ENCODE measurements around the gene CKAP5. TPM values are rescaled to one million over a fixed set of nuclear protein-coding genes. Genes with fewer than 3 reads are reported as not detected.

CKAP5 gene
- total RNA-seq, 1 donor from 2014 or later, result 101 TPM

- no peaks in the 10 kb centered on the region for H3K27me3 Mint-ChIP-seq (ENCODE audit: unreplicated experiment)
- TF ChIP-seq, protein P1, sequence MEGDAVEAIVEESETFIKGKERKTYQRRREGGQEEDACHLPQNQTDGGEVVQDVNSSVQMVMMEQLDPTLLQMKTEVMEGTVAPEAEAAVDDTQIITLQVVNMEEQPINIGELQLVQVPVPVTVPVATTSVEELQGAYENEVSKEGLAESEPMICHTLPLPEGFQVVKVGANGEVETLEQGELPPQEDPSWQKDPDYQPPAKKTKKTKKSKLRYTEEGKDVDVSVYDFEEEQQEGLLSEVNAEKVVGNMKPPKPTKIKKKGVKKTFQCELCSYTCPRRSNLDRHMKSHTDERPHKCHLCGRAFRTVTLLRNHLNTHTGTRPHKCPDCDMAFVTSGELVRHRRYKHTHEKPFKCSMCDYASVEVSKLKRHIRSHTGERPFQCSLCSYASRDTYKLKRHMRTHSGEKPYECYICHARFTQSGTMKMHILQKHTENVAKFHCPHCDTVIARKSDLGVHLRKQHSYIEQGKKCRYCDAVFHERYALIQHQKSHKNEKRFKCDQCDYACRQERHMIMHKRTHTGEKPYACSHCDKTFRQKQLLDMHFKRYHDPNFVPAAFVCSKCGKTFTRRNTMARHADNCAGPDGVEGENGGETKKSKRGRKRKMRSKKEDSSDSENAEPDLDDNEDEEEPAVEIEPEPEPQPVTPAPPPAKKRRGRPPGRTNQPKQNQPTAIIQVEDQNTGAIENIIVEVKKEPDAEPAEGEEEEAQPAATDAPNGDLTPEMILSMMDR (IDR thresholded peaks at IDR 0.05), result no peak
- no peak overlapping the region for H3K4me3 Mint-ChIP-seq (ENCODE audit: unreplicated experiment)
- H3K27ac Mint-ChIP-seq (ENCODE audit: unreplicated experiment), result no peak overlapping the region
- no peak for DNase-seq (ENCODE audit: extremely low spot score, unreplicated experiment)
- H3K4me1 Mint-ChIP-seq (ENCODE audit: unreplicated experiment), result peaks cover 4% of the 10 kb centered on the region
- no peaks in the 10 kb centered on the region for H3K9me3 Mint-ChIP-seq (ENCODE audit: unreplicated experiment)
- H3K36me3 Mint-ChIP-seq (ENCODE audit: unreplicated experiment), result peaks cover 54% of the 10 kb centered on the region
Measured at GRCh38 chr11:46745995-46746394, 100.1 kb downstream of the CKAP5 start.

DNA sequence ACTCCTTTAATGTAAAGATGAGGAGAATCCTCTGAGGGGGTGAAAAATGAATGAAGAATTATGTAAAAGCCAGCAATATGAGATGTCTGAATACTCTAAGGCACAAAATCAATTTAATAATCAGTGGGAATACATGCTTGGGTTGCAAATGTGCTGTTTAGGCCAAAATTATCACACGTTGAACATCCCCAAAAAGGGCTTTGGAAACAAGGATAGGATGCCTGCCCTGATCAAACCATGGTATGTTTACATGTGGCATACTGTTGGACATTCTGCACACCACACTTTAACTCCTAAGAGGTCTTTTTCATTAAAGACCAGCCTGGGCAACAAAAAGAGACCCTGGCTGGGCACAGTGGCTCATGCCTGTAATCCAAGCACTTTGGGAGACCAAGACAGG is 100.8 kb downstream of the CKAP5 start:
- Mint-ChIP-seq H3K4me3 (ENCODE audit: unreplicated experiment) (no peak overlapping the region), H3K36me3 (ENCODE audit: unreplicated experiment) (peaks cover 49% of the 10 kb centered on the region), H3K27ac (ENCODE audit: unreplicated experiment) (no peak overlapping the region), H3K9me3 (ENCODE audit: unreplicated experiment) (no peaks in the 10 kb centered on the region), H3K27me3 (ENCODE audit: unreplicated experiment) (no peaks in the 10 kb centered on the region), H3K4me1 (ENCODE audit: unreplicated experiment) (peaks cover 4% of the 10 kb centered on the region)
- DNase-seq (ENCODE audit: extremely low spot score, unreplicated experiment), result no peak
- TF ChIP-seq, protein P1 (IDR thresholded peaks at IDR 0.05), result no peak

DNA sequence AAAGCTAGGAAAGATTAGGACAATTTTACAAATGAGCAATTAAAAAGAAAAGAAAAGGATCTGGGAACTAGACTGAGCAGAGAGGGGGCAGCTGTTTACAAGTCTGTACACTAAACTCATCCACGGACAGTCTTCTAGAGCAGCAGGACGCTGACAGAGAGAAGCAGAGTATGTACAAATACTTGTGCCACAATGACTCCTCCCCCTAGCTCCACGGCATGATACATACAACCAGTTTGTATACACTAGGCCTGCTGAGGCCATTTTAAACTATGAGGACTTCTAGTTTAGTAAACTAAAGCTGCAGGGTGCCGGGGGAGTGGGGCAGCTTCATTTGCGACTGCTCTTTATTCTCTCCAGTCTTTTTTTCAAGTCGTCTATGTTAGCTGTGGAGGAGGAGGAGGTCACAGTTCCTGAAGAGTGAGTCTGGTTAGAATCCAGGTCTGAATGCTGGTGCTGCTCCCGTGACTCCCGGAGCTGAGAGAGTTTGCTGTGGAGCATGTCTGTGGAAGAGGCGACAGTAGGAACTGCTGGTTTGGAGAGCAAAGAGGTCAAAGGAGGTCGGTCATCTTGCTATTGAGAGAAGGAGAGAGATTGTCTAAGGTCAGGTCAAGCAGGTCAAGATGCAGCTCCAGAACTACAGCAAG is 102.3 kb downstream of the CKAP5 start:
- H3K27me3 Mint-ChIP-seq (ENCODE audit: unreplicated experiment), result no peaks in the 10 kb centered on the region
- H3K9me3 Mint-ChIP-seq (ENCODE audit: unreplicated experiment), result no peaks in the 10 kb centered on the region
- peak overlapping the region; percentile 13 for H3K27ac Mint-ChIP-seq (ENCODE audit: unreplicated experiment)
- peaks cover 4% of the 10 kb centered on the region for H3K4me1 Mint-ChIP-seq (ENCODE audit: unreplicated experiment)
- peaks cover 47% of the 10 kb centered on the region for H3K36me3 Mint-ChIP-seq (ENCODE audit: unreplicated experiment)
- H3K4me3 Mint-ChIP-seq (ENCODE audit: unreplicated experiment), result no peak overlapping the region
- TF ChIP-seq, protein P1 (IDR thresholded peaks at IDR 0.05), result no peak
- DNase-seq (ENCODE audit: extremely low spot score, unreplicated experiment), result no peak

DNA sequence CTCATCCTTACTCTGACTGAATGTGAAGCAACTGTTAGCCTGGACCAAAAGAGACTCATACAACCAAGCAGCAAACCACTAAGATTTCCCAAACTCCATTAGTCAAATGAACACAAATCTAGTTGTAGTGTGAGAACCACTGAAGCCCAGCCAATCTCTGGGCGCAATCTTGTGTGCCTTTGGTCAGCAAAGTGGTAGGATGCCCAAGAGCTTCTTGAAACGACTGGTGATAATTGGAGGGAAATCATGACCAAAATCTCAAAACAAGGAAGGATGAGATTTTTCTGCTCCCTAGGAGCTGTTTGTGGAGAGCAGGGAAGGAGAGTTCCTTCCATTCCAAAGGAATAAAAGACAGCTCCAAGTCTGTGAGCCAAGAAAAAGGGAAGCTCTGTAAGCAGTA is 103.0 kb downstream of the CKAP5 start:
- H3K4me1 Mint-ChIP-seq (ENCODE audit: unreplicated experiment), result peaks cover 4% of the 10 kb centered on the region
- no peak for DNase-seq (ENCODE audit: extremely low spot score, unreplicated experiment)
- H3K27ac Mint-ChIP-seq (ENCODE audit: unreplicated experiment), result peak overlapping the region; percentile 13
- no peaks in the 10 kb centered on the region for H3K27me3 Mint-ChIP-seq (ENCODE audit: unreplicated experiment)
- no peaks in the 10 kb centered on the region for H3K9me3 Mint-ChIP-seq (ENCODE audit: unreplicated experiment)
- TF ChIP-seq, protein P1 (IDR thresholded peaks at IDR 0.05), result no peak
- H3K36me3 Mint-ChIP-seq (ENCODE audit: unreplicated experiment), result peaks cover 47% of the 10 kb centered on the region
- H3K4me3 Mint-ChIP-seq (ENCODE audit: unreplicated experiment), result no peak overlapping the region

- Mint-ChIP-seq H3K27me3 (ENCODE audit: unreplicated experiment) (no peaks in the 10 kb centered on the region), H3K9me3 (ENCODE audit: unreplicated experiment) (no peaks in the 10 kb centered on the region), H3K36me3 (ENCODE audit: unreplicated experiment) (peaks cover 45% of the 10 kb centered on the region), H3K4me3 (ENCODE audit: unreplicated experiment) (no peak overlapping the region), H3K4me1 (ENCODE audit: unreplicated experiment) (peaks cover 7% of the 10 kb centered on the region), H3K27ac (ENCODE audit: unreplicated experiment) (peak overlapping the region; percentile 65)
- DNase-seq (ENCODE audit: extremely low spot score, unreplicated experiment), result no peak
- TF ChIP-seq, protein P1 (IDR thresholded peaks at IDR 0.05), result no peak
Measured at GRCh38 chr11:46741600-46742484, 104.2 kb downstream of the CKAP5 start.
